Measurements from ENCODE around the gene MMP28. TPM values are rescaled to one million over a fixed set of nuclear protein-coding genes. Genes with fewer than 3 reads are reported as not detected.

MMP28 gene
- total and polyA plus RNA-seq, 8 donors, result 0.20 to 3.8 (median 0.99) TPM

DNA sequence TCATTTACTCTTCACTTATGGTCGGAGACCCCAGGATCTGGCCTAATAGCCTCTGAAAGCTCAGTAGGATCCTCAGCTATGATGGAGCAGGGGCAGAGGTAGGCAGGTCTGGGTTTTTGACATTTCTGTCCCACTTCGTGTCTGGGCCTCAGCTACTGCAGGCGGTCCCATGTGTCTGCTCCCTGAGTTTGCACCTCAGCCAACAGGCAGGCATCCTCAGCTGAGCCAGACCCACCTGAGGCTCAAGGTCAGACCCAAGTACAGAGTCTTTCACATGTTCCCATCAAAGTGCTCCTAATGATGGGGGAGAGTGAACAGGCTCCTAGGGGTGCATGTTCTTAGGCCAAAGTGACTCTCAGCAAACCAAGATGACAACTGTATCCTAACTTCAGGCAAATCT, 66.9 kb downstream of the MMP28 start:
- ATAC-seq (no peak), DNase-seq (no peak), FAIRE-seq (no peak)
- no peak overlapping the region for H3K27ac ChIP-seq
- H3K9me3 ChIP-seq, result no peaks in the 10 kb centered on the region
- H3K27me3 ChIP-seq, result no peaks in the 10 kb centered on the region
- H3K4me1 ChIP-seq, result peaks cover 0 to 11% (median 6%) of the 10 kb centered on the region in 3 donors
- WGBS, 2 donors, result 89 to 90% methylated on average over 3 of the region's 3 CpGs
- no peak overlapping the region for H3K4me3 ChIP-seq
- intact Hi-C loops (cut with DNase I), result no loop called here
- TF ChIP-seq, protein P1, sequence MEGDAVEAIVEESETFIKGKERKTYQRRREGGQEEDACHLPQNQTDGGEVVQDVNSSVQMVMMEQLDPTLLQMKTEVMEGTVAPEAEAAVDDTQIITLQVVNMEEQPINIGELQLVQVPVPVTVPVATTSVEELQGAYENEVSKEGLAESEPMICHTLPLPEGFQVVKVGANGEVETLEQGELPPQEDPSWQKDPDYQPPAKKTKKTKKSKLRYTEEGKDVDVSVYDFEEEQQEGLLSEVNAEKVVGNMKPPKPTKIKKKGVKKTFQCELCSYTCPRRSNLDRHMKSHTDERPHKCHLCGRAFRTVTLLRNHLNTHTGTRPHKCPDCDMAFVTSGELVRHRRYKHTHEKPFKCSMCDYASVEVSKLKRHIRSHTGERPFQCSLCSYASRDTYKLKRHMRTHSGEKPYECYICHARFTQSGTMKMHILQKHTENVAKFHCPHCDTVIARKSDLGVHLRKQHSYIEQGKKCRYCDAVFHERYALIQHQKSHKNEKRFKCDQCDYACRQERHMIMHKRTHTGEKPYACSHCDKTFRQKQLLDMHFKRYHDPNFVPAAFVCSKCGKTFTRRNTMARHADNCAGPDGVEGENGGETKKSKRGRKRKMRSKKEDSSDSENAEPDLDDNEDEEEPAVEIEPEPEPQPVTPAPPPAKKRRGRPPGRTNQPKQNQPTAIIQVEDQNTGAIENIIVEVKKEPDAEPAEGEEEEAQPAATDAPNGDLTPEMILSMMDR (IDR thresholded peaks at IDR 0.05), result no peak
- peaks cover 0 to 12% (median 0%) of the 10 kb centered on the region in 3 donors for H3K36me3 ChIP-seq

GRCh38 chr17:35727635-35728034, 67.8 kb downstream of the MMP28 start:
- 82 to 85% methylated on average over 5 of the region's 5 CpGs for WGBS, 2 donors
- TF ChIP-seq, protein P1 (IDR thresholded peaks at IDR 0.05), result no peak
- peaks cover 0 to 14% (median 0%) of the 10 kb centered on the region in 3 donors for H3K36me3 ChIP-seq

GRCh38 chr17:35726953-35727460, 68.4 kb downstream of the MMP28 start:
- TF ChIP-seq, protein P1 (IDR thresholded peaks at IDR 0.05), result no peak
- intact Hi-C loops (cut with DNase I), result no loop called here

More at GRCh38 chr17:35727635-35728034, 67.8 kb downstream of the MMP28 start:
- Histone ChIP-seq H3K4me3 (no peak overlapping the region), H3K9me3 (no peaks in the 10 kb centered on the region), H3K27me3 (no peaks in the 10 kb centered on the region), H3K27ac (no peak overlapping the region), H3K4me1 (peaks cover 0 to 11% (median 6%) of the 10 kb centered on the region in 3 donors)
- ATAC-seq, result no peak
- intact Hi-C loops (cut with DNase I), result no loop called here
- no peak for DNase-seq
- FAIRE-seq, result no peak

GRCh38 chr17:35726127-35726952, 69.1 kb downstream of the MMP28 start:
- ATAC-seq (peak in 3 of 4 donors; percentile 27 to 46 (median 41)), FAIRE-seq (no peak), DNase-seq (peak in 4 of 6 donors; percentile 39 to 79 (median 64))
- H3K9me3 ChIP-seq, result no peaks in the 10 kb centered on the region
- no peaks in the 10 kb centered on the region for H3K27me3 ChIP-seq
- H3K4me1 ChIP-seq, result peaks cover 0 to 11% (median 5%) of the 10 kb centered on the region in 3 donors
- no peak overlapping the region for H3K4me3 ChIP-seq
- TF ChIP-seq, protein P1 (IDR thresholded peaks at IDR 0.05), result no peak
- peak overlapping the region in 2 of 4 donors; percentile 7 to 12 for H3K27ac ChIP-seq
- WGBS, 2 donors, result 57 to 66% methylated on average over 6 of the region's 6 CpGs
- intact Hi-C loops (cut with DNase I), result no loop called here
- peaks cover 0 to 14% (median 0%) of the 10 kb centered on the region in 3 donors for H3K36me3 ChIP-seq

More at GRCh38 chr17:35726953-35727460, 68.4 kb downstream of the MMP28 start:
- peaks cover 0 to 11% (median 6%) of the 10 kb centered on the region in 3 donors for H3K4me1 ChIP-seq
- ATAC-seq (no peak), FAIRE-seq (no peak), DNase-seq (no peak)
- peaks cover 0 to 14% (median 0%) of the 10 kb centered on the region in 3 donors for H3K36me3 ChIP-seq
- peak overlapping the region in 2 of 4 donors; percentile 7 to 23 for H3K27ac ChIP-seq
- H3K27me3 ChIP-seq, result no peaks in the 10 kb centered on the region
- H3K4me3 ChIP-seq, result no peak overlapping the region
- WGBS, 2 donors, result 57 to 61% methylated on average over 5 of the region's 5 CpGs
- no peaks in the 10 kb centered on the region for H3K9me3 ChIP-seq
